GM20000 (cell line): ENCODE measurements around the gene PI4KA.

Experiments used
- DNase-seq: peaks from one replicate; pipeline ENCODE4 v3.0.0; 2012; ENCODE audit warnings: low spot score
- CTCF ChIP-seq: IDR thresholded peaks from 2 replicates; pipeline ENCODE4 v1.5.1; 2012; ENCODE audit warnings: mild to moderate bottlenecking, control low read depth; ENCODE audit errors: extremely low read depth, missing control alignments

PI4KA gene

GRCh38 chr22:20762233-20762796 is 96.3 kb downstream of the PI4KA start:
- no peak for TF ChIP-seq CTCF
- DNase-seq: no peak

- no peak for DNase-seq
Observed at GRCh38 chr22:20761536-20761935, 97.1 kb downstream of the PI4KA start.

GRCh38 chr22:20760084-20760483 is 98.5 kb downstream of the PI4KA start:
- DNase-seq: no peak
- TF ChIP-seq CTCF: no peak

More at GRCh38 chr22:20761536-20761935, 97.1 kb downstream of the PI4KA start:
- no peak for TF ChIP-seq CTCF

GRCh38 chr22:20758688-20759087 is 99.9 kb downstream of the PI4KA start:
- no peak for DNase-seq
- TF ChIP-seq CTCF: no peak

- no peak for TF ChIP-seq CTCF
- DNase-seq: no peak
Observed at GRCh38 chr22:20756846-20757245, 101.8 kb downstream of the PI4KA start.

GRCh38 chr22:20752873-20753272 is 105.7 kb downstream of the PI4KA start:
- TF ChIP-seq CTCF: no peak
- no peak for DNase-seq

GRCh38 chr22:20752104-20752741 is 106.4 kb downstream of the PI4KA start:
- no peak for DNase-seq

More at GRCh38 chr22:20752104-20752741, 106.4 kb downstream of the PI4KA start:
- no peak for TF ChIP-seq CTCF
